Mucosa of gallbladder (tissue), 1 donor: ENCODE measurements around the gene SNCB. TPM values are rescaled to one million over a fixed set of nuclear protein-coding genes. Genes with fewer than 3 reads are reported as not detected.
A peak's percentile ranks its signal among the peaks of the same experiment; 100 is the strongest.
"Not testable (repeated sequence)": the region's sequence is repeated elsewhere in the genome, so short reads cannot be mapped to it uniquely, and the experiment has no call there.

Source experiments
- DNase-seq: peaks from one replicate; pipeline ENCODE4 v3.0.0-alpha.2; 2020; ENCODE audit warnings: low spot score
- total RNA-seq: library from RNA; stranded (reverse); gene quantifications from one replicate; pipeline ENCODE4 v1.2.1, GENCODE V29; 2021
- donor health status: DM: no; HTN: no; CAD: no.

SNCB gene
- total RNA-seq, 1 donor from 2014 or later, result 0.14 TPM

DNA sequence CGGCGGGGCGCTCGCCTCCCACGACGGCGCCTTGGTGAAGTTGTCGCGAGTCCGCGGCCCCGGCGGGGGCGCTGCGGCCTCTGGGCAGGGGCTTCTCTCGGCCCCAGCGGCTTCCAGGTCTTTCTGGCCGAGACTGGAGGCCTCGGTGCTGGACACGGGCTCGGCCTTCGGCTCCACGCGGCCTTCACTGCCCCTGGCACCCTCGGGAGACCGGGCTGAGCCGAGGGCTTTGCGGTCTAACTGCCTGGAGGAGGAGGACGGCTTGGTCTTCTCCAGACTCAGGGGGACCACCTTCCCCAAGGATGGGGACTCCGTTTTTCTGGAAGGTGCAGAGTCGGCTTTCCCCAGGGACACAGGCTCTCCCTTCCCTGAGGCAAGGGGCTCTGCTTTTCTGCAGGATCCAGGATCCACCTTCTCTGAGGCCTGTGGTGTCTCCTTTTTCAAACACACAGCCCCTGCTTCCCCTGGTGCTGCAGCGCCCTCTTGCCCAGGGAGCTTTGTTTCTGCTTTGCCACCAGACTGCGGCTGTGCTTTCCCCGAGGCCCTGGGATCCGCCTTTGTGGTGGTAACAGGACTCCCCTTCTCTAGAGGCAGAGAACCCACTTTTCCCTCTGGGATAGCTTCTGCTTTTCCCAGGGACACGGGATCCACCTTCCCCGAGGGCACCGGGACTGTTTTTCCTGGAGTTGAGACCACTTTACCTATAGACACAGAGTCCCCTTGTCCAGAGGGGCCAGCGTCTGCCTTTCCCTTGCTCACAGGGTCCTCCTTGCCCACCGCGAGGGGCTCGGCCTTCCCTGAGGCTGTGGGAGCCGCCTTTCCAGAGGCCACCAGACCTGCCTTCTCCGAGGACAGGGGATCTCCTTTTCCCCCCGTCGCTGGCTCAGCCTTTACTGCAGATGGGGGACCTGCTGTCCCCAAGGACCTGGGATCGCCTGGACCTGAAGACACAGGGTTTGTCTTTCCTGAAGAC lies 32.6 kb downstream of the SNCB start:
- no peak for DNase-seq

DNA sequence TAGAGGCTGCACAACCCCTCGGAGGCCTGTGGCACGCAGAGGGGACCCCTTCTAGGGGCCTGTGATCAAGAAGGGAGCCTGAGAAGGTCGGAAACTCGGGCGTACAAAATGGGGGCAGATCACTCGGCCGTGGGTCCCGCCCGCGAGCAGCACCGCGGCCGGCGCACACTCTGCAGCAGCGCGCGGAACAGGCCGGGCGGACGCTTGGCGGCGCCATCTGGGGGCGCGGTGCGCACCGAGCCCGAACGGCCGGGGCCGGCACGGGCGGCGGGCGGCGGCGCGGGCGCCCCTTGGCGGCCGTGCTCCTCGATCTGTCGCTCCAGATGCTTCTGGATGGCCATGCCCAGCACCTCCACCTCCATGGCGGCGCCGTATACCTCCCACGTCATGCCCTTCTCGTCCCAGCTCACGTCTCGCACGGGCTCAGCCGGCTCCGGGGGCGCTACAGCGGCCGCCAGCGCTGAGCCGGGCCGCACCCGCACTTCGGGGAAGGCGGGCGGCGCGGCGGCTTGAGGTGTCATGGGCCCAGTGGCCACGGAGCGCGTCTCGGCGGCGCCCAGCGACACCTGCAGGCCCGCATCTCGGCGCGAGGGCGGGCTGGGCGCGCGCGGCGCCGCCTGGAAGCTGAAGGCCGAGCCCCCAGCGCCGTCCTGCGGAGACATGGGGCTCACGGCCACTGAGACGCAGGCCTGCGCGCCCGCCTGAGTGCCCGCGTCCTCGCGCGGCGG lies 33.5 kb downstream of the SNCB start:
- DNase-seq, result peak; percentile 48

DNA sequence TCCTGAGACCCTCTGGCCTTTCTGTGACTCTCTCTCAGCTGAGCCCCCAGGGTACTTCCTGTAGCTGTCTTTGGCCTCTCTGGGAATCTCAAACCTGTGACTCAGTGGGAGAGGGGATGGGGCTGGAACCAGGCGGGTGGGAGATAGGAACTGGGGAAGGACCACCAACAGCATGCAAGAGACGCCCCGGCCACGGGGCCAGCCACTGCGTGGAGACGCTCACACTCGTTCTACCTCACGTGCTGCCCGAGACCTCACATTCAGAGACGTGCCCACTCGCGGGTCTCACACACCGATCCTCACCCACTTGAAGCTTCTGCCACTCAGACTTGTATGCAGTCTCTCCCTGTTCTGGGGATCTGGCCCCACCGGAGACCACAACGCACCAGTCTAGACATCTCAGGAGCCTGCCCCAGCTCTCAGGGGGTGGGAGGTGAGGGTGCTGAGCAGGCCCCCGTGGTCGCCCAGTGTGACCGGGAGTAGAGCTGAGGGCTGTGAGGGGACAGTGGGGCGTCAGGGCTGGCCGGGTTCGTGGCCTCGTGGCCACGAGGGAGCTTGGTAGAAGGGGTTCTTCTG lies 34.2 kb downstream of the SNCB start:
- DNase-seq, result no peak

DNA sequence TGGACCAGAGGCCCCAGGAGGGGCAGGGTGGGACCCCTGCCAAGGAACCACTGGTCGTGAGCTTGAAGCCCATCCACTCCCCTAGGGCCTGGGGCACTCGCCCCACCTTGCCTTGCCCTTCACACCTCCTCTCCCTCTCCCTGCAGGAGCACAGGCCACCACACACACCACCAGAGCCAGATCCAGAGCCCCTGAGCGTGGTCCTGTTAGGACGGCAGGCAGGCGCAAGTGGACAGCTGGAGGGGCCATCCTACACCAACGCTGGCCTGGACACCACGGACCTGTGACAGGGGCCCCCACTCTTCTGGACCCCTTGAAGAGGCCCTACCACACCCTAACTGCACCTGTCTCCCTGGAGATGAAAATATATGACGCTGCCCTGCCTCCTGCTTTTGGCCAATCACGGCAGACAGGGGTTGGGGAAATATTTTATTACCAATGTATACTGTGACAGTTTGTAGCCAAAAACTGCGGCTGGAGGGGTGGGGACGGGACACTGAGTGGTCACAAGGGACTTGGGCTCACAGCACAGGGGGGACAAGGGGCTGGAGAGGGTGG lies 34.9 kb downstream of the SNCB start:
- DNase-seq, result no peak

DNA sequence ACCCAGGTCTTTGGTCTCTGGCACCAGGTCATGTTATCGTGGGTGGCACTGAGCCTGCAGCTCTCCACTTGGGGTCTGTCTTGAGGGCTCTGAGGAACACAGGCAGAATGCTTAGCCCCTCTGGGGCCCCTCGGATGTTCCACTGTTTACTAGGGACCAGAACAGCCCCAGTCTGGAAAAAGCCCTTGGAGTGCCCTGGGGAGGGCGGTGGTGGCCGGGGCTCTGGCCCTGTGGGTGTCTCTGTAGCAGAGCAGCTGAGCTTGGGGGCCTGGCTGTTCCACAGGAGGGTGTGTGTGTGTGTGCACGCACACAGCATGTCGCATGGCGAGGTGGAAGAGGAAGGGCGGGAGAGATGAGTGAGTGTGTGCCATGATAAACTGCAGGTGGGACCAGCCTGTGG lies 35.8 kb downstream of the SNCB start:
- no peak for DNase-seq

DNA sequence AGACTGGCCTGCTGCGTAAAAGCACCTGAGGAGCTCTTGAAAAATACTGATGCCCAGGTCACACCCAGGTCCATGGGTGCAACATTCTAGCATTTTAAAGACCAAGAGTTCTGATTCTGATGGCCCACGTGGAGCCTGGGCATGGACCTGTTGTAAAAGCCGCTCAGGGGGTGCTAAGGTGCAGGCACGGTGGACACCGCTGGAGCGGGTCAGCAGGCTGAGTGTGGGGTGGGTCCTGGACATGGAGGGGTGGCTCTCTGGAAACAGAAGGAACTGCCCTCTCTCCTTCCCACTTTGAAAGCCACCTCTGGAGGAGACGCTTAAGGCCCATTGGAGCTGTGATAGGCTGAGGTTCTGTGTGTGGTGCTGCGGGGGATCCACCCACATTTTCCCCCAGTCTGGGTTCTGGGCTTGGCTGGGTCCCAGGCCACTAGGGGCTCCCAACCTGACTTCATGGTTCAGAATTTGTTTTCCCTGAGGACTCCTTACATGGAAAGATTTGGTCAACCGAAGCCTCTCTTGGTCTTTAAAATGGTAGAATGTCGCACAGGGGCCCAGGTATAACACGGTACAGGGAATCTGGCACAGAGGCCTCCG lies 37.0 kb downstream of the SNCB start:
- DNase-seq, result no peak

DNA sequence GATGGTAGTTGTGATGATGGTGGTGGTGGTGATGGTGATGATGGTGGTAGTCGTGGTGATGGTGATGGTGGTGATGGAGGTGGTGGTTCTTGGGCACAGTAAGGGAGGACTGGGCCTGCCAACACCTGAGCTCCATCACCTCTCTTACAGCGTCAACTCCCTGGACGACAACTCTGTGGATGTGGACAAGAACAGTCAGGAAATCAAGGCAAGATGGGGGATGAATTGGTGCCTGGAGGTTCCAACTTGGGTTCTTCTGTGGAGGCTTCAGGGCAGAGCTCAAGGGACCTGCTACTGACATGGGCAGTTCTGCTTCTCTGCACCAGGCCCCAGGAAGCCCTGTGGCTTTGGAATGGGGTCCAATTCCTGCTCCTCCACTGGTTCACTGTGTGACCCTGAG lies 37.8 kb downstream of the SNCB start:
- no peak for DNase-seq

DNA sequence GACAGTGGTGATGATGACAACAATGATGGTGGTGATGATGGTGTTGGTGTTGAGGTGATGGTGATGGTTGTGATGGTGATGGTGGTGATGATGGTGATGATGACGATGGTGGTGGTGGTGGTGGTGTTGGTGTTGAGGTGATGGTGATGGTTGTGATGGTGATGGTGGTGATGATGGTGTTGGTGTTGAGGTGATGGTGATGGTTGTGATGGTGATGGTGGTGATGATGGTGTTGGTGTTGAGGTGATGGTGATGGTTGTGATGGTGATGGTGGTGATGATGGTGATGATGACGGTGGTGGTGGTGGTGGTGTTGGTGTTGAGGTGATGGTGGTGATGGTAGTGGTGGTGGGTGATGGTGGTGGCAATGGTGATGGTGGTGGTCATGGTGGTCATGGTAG lies 38.7 kb downstream of the SNCB start:
- not testable (repeated sequence) for DNase-seq

DNA sequence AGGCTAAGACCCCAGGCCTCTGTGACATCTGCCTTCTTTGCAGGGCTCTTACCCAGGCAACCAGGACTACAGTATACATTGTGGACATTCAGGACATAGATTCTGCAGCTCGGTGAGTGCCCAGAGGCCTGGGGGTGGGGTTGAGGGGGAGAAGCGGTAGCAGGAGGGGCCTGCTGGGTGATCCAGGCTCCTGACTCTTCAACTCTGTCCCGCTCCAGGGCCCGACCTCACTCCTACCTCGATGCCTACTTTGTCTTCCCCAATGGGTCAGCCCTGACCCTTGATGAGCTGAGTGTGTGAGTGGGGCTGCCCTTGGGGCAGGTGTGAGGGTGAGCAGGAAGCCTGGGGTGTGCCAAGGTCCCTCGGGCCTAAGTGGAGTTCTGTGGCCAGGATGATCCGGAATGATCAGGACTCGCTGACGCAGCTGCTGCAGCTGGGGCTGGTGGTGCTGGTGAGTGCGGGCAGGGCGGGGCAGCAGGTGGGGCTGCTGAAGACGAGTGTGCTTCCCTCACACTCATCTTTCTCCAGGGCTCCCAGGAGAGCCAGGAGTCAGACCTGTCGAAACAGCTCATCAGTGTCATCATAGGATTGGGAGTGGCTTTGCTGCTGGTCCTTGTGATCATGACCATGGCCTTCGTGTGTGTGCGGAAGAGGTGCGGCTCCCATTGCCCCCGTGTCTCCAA lies 40.2 kb downstream of the SNCB start:
- DNase-seq, result no peak

DNA sequence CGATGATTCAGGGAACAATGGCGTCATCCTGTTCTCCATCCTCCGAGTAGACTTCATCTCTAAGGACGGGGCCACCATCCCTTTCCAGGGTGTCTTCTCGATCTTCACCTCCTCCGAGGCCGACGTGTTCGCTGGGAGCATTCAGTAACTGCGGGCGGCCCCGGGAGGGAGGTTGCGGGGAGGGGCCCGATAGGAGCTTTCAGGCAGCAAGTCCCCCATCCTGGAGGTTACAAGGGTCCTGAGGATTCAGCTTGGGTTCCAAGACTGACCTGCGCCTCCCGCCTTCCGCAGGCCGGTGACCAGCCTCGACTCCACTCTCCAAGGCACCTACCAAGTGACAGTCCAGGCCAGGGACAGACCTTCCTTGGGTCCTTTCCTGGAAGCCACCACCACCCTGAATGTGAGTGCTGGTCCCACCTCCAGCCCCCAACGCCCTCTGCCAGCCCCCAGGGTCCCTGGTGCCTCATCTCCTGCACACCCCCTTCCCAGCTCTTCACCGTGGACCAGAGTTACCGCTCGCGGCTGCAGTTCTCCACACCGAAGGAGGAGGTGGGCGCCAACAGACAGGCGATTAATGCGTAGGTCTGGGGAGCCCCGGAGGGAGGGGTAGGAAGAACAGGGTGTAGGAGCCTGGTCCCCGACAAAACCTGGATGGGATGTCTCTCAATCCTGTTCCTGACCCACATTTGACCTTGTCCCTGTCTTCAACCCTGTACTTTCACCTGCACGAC lies 41.1 kb downstream of the SNCB start:
- DNase-seq, result no peak

DNA sequence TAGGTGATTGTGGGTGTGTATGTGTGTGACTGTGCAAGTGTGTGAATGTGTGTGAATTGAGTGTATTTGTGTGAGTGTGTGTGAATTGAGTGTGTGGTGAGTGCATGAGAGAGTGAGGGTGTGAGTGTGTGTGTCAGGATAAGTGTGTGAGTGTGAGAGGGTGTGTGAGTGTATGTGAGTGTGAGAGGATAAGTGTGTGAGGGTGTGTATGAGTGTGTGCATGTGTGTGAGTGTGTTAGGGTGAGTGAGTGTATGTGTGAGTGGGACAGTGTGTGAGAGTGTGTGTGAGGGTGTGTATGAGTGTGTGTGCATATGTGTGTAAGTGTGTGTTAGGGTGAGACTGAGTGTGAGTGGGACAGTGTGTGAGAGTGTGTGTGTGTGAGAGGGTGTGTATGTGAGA lies 42.0 kb downstream of the SNCB start:
- DNase-seq, result no peak

DNA sequence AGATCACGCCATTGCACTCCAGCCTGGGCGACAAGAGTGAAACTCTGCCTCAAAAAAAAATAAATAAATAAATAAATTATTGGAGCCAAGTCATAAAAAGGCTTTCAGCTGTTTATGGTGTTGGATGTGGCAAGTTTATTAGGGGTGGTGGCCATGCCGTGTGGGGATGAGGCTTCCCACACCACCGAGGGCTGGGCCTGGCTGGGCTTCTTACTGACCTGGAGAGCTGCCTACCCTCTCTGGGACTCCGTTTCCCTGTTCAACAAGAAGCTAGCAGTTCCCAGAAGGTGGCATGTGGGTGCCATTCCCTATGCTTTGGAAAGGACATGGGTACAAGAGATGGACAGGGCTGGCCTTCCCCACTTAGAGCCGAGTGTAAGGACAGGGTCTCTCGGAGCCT lies 42.9 kb downstream of the SNCB start:
- no peak for DNase-seq

DNA sequence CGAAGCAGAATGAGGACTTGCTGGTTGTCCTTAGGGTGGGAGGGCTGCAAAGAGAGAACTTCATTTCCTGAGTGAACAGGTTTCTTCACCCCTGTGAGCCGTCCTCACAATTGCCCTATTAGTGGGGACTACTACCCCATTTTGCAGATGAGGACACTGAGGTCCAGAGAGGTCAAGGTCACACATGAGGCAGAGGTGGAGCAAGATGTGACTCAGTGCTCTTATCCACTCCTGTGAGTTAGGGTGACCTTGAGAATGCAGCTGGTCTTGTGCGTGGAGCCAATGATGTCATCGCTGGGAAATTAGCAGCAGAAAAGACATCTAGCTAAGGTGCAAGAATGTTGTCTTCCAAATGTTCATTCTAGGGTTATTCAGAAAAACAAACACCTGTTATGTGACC lies 47.3 kb downstream of the SNCB start:
- DNase-seq, result no peak

DNA sequence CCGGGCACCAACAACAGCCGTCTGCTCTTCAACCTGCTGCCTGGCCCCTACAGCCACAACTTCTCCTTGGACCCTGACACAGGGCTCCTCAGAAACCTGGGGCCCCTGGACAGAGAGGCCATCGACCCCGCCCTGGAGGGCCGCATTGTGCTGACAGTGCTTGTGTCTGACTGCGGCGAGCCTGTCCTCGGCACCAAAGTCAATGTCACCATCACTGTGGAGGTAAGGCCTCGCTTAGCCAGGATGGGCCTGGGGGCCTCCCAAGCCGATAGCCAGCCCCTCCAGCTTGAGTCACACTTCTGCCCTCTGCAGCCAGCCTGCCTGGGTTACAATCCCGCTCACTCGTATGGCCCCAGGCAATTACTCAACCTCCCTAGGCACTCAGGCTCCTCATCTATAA lies 49.0 kb downstream of the SNCB start:
- no peak for DNase-seq

DNA sequence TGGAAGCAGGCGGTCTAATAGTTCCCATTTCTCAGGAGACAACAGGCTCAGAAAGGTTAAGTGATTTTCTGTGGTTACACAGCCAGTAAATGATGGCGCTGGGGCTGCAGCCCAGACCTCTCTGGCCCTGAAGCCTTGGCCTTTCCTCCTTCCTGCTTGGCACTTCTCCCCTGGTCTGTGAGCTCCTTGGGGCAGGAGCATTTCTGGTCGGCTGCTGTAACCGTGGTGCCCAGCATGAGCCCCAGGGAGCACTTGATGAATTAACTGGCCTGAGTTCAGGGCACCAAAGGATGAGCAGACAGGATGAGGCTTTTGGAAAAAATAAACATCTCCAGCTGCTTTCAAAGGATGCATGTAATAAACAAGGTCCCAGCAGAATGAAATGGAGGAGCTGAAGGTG lies 51.0 kb downstream of the SNCB start:
- DNase-seq, result no peak

DNA sequence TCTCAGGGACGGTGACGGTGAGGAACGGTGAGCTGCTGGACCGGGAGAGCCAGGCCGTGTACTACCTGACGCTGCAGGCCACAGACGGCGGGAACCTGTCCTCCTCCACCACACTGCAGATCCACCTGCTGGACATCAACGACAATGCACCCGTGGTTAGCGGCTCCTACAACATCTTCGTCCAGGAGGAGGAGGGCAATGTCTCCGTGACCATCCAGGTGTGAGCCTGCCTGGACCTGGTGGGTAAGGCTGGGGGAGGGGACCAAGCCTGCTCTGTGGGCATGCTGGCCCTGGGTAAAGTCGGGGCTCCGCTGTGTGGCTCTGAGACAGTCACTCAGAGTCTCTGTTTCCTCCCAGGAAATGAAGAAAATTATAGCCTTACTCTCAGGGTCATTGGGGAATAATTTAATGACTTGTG lies 51.9 kb downstream of the SNCB start:
- peak; percentile 53 for DNase-seq

DNA sequence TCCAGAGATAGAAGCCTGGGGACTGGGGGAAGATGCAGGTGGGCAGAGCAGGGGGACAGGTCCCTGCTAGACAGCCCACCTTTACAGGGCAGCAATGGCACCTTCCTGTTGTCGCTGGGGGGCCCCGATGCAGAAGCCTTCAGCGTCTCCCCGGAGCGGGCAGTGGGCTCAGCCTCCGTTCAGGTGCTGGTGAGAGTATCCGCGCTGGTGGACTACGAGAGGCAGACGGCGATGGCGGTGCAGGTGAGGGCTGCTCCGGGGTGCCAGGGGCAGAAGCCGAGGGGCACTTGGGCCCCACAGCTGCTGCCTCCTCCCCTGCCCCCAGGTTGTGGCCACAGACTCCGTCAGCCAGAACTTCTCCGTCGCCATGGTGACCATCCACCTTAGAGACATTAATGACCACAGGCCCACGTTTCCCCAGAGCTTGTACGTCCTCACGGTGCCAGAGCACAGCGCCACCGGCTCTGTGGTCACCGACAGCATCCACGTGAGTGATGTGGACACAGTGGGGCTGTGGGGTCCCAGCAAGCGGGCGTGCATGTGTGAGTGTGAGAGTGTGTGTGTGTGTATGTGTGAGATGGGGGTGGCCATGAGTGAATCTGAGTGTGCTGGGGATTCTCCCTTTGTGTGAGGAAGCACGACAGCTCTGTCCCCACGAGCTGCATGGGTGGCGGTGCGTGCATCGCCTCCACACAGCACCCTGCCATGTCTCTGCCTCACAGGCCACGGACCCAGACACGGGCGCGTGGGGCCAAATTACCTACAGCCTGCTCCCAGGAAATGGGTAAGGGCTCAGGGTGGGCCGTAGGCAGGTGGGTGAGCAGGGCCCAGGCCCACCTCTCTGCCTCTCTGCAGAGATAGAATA lies 52.8 kb downstream of the SNCB start:
- no peak for DNase-seq

DNA sequence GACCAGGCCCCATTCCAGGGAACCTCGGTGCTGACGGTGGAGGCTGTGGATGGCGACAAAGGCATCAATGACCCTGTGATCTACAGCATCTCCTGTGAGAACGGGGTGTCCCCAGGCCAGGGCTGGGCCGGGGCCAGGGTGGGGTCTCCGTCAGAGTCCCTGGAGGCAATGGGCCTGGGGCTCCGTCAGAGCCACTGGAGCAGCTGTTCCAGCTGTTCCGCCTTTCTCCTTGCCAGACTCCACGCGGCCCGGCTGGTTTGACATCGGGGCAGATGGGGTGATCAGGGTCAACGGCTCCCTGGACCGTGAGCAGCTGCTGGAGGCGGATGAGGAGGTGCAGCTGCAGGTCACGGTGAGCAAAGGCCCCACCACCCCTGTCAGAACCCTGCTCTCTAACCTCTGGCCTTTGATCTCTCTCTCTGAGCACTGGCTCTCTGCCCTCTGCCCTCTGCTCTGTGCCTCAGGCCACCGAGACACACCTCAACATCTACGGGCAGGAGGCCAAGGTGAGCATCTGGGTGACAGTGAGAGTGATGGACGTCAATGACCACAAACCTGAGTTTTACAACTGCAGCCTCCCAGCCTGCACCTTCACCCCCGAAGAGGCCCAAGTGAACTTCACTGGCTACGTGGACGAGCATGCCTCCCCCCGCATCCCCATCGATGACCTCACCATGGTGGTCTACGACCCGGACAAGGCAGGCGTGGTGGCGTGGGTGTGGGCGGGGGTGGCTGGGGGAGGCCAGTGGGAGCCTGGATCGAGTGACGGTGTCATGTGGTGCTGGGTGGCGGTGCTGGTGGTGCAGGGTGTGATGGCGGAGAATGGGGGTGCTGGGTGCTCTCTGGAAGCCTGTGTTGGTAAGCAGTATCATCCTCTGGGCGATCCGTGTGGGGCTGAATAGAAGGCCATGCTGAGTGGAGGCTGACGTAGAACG lies 54.6 kb downstream of the SNCB start:
- DNase-seq, result no peak

DNA sequence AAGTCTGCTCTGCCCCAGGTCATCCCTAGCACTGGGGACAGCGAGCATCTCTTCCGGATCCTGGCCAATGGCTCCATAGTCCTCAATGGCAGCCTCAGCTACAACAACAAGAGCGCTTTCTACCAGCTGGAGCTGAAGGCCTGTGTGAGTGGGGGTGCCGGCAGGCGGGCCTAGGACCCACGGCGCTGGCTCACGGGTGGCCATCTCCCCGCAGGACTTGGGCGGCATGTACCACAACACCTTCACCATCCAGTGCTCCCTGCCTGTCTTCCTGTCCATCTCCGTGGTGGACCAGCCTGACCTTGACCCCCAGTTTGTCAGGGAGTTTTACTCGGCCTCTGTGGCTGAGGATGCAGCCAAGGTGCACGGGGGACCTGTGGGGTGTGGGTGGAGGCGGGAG lies 55.3 kb downstream of the SNCB start:
- no peak for DNase-seq
